UCSD-AML1 (cell line): ENCODE results near the gene CBFA2T2.
"Not testable (repeated sequence)": the region's sequence is repeated elsewhere in the genome, so short reads cannot be mapped to it uniquely, and the experiment has no call there.

Experiments
- DNase-seq: peaks from one replicate; lab custom pipeline; 2025; ENCODE audit not compliant: unreplicated experiment; lab: John Stamatoyannopoulos, UW

CBFA2T2 gene

DNA sequence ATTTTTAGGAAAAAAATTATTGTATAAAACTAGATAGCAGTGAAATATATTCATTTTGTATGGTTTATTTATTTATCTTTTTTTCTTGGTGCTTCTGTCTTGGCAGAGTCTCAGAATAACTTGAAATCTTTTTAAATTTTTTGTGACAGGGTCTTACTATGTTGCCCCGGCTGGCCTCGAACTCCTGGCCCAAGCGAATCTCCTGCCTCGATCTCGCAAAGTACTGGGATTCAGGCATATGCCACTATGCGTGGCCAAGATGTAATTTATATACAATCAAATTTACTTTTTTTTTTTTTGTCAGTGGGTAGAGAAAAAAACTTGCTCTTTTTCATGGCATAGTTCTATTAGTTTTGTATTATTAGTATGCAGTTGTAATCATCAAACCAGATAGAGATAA is 13.7 kb downstream of the CBFA2T2 start:
- no peak for DNase-seq

DNA sequence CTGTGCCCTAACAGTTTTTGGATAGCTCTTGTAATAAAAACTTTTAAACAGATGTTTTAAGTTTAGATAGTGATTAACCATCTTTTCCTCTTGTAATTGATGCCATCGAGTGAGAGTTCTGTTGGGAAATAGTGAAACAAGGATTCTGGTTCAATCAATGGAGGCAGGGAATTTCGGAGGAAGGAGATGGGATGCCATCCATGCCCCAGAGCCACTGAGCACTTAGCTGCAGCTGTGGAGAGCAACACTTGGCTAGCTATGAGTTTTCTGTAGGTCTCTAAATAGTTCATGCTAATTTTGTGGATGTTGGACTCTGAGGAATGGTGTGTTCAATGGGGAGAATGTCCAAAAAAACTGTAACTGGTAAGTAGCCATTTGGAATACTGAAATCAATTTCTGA is 16.7 kb downstream of the CBFA2T2 start:
- DNase-seq: no peak

DNA sequence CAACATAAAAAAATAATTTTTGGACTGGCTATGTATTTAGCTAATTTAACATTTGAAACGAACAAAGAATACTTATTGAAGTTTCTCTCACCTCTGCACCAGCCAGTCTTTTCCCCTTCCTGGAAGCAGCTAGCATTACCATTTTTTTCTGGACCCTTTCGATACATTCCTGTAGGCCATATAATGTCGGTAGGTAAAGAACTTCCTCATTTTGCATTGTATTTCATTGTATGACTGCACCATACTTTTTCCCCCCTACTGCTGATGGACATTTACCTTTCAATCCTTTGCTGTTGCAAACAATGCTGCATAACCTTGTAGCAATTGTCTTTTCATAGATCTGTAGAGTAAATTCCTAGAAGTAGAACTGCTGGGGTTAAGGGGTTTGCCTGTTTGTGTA is 17.6 kb downstream of the CBFA2T2 start:
- DNase-seq: no peak

DNA sequence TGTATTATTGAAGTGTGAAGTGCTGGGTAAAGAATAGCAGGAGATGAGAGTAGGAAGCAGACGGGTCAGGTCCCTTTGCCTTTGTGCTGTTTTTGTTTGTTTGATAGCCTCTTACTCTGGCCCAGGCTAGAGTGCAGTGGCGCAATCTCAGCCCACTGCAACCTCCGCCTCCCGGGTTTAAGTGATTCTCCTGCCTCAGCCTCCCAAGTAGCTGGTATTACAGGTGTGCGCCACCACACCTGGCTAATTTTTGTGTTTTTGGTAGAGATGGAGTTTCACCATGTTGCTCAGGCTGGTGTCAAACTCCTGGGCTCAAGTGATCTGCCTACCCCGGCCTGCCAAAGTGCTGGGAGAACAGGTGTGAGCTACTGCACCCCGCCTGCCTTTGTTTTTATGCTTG is 18.1 kb downstream of the CBFA2T2 start:
- not testable (repeated sequence) for DNase-seq

DNA sequence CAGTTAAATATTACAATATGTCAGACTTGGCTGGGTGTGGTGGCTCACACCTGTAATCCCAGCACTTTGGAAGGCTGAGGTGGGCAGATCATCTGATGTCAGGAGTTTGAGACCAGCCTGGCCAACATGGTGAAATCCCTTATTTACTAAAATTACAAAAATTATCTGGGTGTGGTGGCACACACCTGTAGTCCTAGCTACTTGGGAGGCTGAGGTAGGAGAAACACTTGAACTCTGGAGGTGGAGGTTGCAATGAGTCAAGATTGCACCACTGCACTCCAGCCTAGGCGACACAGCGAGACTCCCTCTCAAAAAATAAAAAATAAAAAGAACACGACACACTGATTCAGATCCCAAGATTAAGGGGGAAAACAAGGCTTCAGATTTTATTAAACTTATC is 19.2 kb downstream of the CBFA2T2 start:
- not testable (repeated sequence) for DNase-seq

DNA sequence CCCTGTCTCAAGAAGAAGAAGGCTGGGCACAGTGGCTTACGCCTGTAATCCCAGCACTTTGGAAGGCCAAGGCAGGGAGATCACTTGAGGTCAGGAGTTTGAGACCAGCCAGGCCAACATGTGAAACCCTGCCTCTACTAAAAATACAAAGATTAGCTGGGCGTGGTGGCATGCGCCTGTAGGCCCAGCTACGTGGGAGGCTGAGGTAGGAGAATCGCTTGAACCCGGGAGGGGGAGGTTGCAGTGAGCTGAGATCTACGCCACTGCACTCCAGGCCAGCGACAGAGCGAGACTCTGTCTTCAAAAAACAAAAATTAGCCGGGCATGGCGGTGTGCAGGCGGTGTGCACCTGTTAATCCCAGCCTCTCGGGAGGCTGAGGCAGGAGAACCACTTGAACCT is 22.0 kb downstream of the CBFA2T2 start:
- not testable (repeated sequence) for DNase-seq

DNA sequence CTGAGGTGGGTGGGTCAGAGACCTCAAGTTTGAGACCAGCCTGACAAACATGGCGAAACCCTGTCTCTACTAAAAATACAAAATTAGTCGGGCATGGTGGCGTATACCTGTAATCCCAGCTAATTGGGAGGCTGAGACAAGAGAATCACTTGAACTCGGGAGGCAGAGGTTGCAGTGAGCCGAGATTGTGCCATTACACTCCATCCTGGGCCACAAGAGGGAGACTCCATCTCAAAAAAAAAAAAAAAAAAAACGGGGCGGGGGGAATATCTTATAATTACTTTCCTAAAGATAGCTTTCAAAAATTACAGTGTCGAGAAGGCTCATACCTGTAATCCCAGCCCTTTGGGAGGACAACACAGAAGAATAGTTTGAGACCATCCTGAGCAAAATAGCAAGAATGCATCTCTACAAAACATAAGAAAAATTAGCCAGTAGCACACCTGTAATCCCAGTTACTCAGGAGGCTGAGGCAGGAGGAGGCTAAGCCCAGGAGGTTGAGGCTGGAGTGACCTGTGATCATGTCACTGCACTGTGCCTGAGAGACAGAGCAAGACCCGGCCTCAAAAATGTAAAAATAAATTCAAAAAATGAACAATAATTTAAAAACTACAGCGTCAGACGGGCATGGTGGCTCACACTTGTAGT is 25.8 kb downstream of the CBFA2T2 start:
- DNase-seq: no peak

DNA sequence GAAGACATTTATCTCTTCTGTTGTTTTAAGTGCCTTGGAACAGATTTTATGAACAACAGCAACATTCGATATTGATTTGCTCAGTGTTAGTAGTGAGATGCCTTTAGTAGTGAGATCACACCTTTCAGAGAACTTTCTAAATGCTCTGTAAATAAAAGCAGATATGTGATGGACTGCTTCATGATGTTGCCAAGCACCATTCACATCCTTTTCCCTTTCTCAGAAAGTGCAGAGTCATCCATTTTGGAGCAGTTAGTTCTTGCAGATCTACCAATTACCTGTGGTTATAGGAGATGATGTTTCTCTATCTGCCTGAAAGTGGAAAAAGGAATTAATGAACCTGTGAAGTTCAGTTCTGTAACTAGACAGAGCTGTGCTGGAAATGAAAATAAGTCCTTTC is 27.0 kb downstream of the CBFA2T2 start:
- no peak for DNase-seq

DNA sequence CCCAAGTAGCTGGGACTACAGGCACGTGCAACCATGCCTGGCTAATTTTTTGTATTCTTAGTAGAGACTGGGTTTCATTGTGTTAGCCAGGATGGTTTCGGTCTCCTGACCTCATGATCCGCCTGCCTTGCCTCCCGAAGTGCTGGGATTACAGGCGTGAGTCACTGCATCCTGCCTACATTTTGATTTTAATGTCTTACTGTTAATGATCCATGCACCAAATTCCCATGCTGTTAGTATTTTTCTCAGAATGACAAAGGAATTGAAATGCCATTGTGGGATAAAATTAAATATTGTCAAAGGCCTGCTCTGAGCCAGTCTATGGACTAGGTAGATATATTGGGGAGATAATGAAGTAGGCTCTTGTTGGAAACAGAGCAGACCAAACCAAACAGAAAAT is 28.2 kb downstream of the CBFA2T2 start:
- DNase-seq: no peak

DNA sequence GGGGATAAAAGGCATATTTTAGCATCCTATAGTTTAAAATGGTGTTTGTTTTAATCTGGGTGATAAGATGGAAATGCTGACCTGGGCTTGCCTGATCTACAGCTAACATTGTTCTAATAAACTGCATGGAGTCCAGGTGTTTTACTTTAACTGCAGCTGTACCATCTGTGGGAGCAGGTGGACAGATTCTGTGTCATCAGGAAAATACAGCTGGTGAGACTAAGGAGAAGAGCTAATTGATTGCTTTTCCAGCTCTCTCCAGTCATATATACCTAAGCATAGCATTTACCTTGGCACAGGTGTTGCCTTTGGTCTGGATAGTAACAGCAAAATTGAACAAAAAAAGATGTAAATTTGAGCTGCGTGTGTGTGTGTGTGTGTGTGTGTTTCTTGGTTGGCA is 31.6 kb downstream of the CBFA2T2 start:
- no peak for DNase-seq

DNA sequence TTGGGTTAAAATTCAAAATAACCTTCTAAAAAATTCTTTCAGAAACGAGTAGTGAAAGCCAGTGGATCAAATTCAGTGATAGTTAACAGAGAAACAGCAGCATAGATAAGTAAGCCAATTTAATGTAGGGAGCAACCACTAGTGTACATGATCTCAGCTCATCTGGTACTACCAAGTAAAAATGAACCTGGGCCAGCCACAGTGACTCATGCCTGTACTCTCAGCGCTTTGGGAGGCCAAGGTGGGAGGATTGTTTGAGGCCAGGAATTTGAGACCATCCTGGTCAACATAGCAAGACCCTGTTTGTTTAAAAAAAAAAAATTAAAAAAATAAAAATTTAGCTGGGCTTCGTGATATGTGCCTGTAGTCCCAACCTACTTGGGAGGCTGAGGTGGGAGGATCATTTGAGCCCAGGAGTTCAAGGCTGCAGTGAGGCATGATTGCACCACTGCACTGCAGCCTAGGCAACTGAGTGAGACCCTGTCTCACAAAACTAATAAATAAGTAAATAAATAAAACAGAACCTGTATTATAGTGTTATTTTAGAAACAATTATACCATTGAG is 32.4 kb downstream of the CBFA2T2 start:
- DNase-seq: no peak

DNA sequence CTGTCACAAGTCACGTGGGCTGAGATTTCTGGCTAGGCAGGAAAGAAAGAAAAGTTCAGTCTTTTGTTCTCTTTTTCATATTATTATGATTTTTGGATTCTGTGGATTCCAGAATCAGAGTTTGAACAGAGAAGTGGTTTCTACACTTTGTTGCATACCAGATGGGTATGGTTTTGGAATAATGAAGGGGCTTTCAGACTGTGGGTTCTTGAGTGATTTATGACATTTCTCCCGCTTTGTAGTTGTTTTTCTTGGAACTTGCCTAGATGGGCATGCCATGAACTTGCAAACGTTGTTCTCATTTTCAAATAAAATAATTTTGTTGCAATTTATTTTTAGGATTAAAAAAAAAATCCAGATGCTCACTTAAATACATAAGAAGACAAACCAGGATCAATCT is 34.4 kb downstream of the CBFA2T2 start:
- no peak for DNase-seq

DNA sequence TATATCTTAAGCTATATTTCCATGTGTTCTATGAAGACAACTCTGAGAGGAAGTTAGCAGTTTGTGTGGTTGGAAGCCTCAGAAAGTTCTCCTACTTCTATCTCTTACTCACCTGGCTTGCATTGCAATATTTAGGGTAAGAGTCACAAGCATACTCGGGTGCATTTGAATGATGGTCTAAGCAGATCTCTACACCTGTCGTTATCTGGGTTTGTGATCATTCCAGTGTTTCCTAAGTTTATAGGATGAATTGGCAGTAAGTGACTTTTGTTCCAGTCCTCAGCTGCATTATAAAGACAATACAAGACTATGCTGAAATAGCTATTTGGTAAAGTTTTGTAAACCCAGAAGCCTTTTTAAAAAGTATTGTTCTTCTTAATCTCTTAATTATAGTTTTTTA is 36.9 kb downstream of the CBFA2T2 start:
- DNase-seq: no peak

DNA sequence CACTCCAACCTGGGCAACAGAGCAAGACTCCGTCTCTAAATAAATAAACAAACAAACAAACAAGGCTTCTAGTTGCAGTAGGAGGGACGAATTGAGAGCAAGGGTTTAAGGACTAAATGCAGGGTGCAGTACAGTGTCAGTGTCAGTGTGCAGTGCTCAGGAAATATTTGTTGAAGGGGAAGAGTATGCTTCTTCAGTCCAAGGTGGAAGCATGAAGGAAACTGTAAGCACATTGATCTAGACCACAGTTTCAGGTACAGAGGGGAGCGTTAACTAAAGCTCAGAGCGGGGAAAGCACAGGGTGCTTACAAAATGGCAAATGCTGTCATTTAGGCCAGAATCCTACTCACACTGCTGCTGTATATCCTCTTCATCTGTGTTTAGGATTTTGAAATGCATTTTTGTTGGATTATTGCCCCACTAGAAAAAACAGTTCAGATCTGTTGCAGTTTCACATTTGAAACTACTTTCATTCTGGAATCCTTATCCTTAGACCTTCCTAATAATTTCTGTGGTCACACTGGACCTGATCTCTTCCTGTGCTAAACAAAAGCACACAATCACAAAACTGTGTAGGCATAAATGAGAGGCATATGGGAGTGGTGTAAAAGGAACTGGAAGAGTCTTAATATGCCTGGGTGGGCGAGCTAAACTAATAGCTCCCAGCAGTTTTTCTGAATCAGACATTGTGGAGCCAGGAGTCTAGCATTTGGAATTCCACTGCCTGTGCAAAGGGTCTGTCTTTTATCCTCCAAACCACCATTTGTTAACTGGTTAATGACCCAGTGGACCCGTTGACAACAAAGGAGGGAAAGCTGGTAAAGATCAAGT is 41.4 kb downstream of the CBFA2T2 start:
- no peak for DNase-seq

DNA sequence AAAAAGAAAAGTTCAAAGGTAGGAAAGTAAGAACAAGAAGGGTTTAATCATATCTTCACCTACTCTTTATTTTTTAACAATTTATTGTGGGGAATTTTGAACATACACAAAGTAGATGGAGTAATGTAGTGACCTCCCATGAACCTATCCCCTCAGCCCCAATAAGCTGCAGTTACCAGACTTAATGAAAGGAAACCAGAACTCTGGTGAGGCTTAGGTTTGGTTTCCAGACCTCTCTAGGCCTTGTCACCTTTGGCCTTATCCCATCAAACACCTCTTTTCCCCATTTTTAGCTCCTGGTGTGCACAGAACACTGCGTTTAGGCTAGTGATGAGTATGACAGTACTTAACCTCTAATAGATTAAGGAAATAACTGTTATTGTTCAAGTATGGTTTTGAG is 42.0 kb downstream of the CBFA2T2 start:
- DNase-seq: no peak

DNA sequence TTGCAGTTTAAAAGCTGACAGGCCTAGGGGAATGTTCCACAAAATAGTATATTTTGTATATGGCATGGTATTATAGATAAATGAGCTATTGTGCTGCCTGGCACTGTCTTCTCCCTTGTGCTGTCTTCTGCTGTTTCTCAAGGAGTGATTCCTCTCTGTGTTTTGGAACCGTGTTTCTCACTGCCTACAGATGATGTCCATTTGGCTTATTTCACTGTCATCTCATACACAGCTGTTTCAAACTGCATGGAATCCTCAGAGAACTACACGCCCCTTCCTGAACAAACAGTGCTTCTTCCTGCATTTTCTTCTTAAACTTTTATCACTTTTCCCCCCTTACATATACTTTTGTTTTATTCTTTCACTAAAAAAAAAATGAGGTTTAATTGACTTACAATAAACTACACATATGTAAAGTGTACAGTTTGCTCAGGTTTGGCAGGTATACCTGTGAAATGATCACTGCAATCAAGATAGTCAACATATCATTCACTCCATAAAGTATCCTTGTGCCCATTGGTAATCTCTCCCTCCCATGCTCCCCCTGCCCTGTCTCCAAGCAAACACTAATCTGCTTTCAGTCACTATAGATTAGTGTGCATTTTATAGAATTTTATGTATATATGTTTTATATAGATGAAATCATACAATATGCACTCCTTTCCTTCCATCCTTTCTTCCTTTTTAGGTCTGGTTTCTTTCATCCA is 43.0 kb downstream of the CBFA2T2 start:
- no peak for DNase-seq

DNA sequence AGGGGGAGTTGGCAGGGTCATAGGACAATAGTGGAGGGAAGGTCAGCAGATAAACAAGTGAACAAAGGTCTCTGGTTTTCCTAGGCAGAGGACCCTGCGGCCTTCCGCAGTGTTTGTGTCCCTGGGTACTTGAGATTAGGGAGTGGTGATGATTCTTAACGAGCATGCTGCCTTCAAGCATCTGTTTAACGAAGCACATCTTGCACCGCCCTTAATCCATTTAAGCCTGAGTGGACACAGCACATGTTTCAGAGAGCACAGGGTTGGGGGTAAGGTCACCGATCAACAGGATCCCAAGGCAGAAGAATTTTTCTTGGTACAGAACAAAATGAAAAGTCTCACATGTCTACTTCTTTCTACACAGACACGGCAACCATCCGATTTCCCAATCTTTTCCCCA is 45.8 kb downstream of the CBFA2T2 start:
- DNase-seq: not testable (repeated sequence)

DNA sequence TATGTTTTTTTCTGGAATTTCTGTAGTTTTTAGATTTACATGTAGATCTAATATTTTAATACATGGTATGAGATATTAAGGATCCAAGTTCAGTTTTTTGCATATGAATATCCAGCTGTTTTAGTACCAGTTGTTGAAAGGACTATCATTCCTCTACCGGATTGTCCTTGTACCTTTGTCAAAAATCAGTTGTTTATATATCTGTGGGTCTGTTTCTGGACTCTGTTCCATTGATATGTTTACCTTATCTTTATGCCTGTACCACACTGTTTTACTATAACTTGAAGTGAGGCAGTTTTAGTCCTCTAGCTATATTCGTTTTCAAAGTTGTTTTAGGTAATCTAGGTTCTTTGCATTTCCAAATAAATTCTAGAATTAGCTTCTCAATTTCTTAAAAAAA is 47.7 kb downstream of the CBFA2T2 start:
- DNase-seq: no peak

DNA sequence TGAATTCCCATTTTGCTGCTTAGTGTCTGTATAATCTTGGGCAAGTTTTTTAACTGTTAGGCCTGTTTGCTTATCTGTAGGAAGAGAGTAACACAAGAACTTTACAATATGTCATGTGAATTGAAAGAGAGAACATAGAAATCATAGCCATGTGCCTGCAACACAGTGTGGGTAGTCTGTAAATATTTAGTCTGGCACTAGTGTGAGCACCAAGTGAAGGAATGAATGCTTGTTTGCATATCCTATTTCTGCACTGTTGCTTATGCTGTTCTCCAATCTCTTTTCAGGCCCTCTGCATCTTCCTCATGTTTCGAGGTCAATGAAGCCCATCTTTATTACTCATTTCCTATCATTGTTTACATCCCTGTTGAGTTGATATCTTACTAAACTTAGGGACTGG is 49.2 kb downstream of the CBFA2T2 start:
- no peak for DNase-seq

DNA sequence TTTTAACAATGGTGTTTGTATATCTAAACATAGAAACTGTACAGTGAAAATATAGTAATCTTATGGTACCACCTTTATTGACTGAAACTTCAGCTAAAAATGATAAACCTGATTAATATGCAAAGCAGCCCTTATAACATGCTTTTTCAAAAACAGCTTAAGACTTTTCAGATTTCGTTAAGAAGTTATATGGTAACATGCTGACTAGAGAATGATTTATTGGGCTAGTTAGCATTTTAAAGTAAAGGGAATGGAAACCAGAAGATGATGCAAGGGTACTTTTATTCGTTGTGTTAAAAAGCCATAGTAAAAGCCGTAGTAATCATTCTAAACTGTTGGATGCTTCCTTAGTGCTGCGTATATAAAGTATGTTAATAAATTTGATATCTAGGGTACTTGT is 50.5 kb downstream of the CBFA2T2 start:
- no peak for DNase-seq

DNA sequence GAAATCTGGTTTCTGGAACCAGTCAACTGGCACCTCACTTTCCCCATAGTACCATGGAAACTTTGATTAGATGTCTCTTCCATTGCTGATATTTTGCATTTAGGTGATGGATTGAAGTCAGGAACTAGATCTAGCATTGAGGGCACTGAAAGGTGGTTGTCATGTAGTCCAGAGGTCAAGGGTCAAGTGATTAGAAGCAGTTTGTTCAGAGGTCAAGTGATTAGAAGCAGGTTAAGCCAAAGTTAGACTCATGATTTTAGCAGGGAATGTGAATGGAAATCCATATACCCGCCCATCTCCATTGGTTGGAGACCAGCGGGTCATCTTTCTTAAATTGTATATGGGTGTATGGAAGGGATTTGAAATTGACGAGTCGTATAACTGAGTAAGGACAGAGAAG is 51.2 kb downstream of the CBFA2T2 start:
- no peak for DNase-seq

DNA sequence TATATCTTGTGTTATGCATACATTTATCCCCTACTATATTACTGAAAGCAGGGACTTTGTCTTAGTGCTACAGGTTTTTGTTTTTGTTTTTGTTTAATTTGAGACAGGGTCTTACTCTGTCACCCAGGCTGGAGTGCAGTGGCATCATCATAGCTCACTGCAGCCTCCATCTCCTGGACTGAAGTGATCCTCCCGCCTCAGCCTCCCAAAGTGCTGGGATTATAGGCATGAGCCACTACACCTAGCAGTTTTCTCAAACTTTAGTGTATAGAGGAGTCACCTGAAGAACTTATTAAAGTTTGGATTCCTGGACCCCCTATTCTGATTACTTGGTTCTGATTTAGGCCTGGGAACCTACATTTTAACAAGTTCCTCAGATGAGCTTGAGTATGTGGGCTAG is 51.9 kb downstream of the CBFA2T2 start:
- no peak for DNase-seq
